GM21526 (cell line): ENCODE results near the gene IFNA2.
A peak's percentile ranks its signal among the peaks of the same experiment; 100 is the strongest.
"Not testable (repeated sequence)": the region's sequence is repeated elsewhere in the genome, so short reads cannot be mapped to it uniquely, and the experiment has no call there.

Source experiments
- ATAC-seq: cut with Tn5 transposase; IDR thresholded peaks from one replicate; pipeline ENCODE4 v1.9.1; 2021; ENCODE audit warnings: moderate library complexity; ENCODE audit not compliant: unreplicated experiment, low FRiP score

Gene IFNA2

DNA sequence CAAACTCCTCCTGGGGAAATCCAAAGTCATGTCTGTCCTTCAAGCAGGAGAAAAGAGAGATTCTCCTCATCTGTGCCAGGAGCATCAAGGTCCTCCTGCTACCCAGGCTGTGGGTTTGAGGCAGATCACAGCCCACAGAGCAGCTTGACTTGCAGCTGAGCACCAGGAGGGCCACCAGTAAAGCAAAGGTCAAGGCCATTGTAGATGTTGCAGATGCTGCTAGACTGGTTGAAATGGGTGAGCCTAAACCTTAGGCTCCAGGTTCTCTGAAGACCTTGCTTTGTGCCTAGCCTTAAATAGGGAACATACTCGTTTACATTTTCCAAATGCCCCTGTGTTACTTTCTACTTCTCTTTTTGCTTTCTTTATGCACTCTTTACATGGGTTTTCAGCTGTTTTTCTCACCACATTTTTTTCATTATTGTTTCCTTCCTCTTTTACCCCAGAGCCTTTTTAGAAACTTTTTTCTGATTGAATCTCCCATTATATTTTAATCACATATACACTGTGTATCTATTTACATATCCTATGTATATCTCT lies at the start of gene IFNA2:
TSS of gene IFNA2 (minus strand) at position 268 of the 540 bp plus-strand sequence. CDS start at position 199, 69 bp downstream.
- peak; percentile 29 for ATAC-seq

DNA sequence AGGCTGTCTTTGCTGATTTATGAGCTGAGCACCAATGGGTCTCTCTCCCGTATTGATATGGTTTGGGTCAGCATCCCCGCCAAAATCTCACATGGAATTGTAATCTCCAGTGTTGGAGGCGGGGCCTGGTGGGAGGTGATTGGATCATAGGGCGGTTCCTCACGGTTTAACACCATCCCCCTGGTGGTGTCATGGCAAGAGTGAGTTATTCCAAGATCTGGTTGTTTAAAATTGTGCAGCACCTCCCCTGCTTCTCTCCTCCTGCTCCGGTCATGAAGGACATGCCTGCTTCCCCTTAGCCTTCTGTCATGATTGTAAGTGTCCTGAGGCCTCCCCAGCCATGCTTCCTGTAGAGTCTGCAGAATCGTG lies 49.8 kb upstream of the IFNA2 start:
- not testable (repeated sequence) for ATAC-seq

DNA sequence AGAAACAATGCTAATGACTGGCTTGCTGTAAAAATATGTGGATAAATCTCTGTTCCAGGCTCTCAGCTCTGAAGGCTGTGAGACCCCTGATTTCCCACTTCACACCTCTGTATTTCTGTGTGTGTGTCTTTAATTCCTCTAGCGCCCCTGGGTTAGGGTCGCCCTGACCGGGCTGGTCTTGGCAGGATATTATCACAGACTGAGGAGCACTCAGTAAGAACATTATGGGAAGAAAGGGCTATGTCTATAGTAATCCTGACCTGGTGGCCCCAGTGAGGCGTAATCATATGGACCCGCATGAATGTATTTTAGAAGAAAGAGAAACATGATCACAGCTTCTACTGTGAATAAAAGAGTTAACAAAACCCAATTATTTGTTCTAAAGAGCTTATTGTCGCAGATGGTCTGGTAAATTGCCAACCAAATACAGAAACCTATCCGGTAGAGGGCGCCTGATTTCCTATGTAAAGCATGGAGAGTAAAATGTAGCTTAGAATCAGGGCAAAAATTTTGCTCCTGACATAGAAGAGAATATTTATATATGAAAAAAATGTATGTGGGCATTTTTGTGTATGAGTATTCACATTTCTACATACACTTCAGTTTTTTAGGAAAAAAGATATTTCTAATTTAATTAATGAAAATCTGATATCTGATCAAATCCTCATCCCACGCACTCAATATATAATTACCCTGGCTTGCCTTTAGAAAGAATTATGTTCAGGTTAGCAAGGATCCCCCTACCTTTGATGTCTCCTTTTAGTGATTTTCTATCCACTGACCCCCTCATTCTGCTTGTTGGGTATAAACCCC lies 49.2 kb upstream of the IFNA2 start:
- no peak for ATAC-seq

DNA sequence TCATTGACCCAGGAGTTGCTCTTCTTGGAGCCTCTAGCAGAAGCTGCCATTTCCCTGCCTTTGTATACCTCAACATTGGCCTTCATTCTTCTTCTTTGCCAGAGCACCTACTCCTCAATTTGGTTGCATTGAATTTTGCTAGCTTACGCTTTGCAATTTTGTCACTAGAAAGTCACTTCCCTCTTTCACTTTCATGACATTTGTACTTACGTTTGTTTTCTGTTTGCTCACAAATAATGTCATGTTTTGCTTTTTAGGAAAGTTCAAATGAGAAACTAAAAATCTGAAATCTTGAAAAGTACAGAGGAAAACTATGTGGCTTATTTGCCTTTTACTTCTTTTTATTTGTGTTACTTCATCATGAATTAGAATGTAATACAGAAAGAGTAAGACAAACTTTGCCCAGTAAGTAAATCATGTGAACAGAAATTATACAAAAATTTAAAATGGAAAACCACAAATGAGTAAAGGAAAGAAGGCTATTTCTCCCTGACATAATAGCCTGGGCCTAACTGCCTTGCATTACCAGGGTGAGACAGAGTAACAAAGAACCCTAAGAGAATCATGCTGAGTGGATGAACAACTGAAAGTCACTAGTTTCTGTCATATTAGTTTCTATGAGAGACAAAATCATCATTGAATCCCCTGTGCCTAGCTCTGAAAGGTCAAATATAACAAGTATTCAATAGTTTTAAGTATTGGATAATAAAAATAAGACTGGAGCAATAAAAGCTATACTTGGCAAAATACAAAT lies 47.7 kb upstream of the IFNA2 start:
- ATAC-seq = peak; percentile 68

DNA sequence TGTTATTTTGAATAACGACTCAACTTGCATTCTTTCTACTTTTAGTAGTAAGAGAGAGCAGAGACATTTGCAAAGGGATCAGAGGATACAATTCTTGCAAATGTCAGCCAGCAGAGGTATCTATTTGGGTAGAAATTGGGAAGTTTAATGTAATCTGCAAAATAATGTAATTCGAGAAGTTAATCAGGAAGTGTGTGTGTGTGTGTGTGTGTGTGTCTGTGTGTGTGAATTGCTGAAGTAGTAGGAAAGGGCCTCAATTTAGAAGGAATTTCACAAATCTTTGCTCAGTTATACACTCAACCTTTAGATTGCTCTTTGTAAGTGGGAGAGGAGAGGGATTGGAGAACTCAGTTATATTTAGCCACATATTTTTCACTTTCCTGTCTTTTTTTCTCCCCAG lies 44.0 kb upstream of the IFNA2 start:
- ATAC-seq = no peak

DNA sequence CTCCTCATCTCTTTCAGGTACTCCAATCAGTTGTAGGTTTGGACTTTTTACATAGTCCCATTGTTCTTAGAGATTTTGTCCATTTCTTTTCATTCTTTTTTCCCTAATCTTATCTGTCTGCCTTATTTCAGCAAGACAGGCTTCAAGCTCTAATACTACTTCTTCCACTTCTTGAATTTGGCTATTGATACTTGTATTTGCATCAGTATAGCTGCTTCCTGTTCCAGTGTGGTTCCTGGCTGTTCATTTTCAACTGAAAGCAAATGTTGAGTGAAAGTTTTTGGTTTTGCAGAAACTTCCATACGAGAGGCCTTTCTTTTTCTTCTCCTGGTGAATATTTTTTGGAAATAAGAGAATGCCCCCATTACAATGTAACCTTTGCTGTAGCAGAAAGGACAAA lies 43.0 kb upstream of the IFNA2 start:
- ATAC-seq = no peak

DNA sequence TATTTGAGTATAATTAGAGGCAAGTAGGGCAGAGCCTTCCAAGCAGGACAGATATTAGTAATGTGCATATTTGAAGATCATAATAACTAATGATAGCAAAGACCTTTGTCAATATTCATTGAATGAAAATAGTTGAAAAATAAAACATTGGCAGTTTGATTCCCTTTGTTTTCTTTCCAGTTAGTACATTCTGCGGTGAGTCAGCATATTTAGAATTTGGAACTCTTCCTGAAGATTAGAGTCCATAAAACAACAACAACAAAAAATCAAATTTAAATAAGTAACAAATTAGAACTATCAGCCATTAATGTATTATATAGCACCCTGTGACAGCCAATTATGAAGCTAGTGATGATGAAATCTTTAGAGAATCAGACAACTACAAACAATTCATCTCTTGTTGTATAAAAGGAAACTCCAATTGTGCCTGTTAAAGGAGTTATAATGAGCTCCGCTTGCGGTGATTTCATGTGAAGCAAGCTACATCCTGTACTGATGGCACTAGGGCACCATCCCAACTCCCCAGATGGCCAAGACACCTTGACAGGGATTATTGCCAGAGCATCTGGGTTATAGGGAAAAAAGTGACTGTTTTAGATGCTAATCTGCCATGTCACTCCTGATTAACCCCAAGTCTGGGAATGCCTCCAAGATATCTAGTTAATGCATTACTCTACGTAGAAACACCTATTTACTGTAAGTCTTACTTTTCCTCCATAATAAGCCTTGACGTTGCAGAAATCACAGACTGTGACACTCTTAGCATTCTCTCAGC lies 30.5 kb upstream of the IFNA2 start:
- ATAC-seq = no peak

DNA sequence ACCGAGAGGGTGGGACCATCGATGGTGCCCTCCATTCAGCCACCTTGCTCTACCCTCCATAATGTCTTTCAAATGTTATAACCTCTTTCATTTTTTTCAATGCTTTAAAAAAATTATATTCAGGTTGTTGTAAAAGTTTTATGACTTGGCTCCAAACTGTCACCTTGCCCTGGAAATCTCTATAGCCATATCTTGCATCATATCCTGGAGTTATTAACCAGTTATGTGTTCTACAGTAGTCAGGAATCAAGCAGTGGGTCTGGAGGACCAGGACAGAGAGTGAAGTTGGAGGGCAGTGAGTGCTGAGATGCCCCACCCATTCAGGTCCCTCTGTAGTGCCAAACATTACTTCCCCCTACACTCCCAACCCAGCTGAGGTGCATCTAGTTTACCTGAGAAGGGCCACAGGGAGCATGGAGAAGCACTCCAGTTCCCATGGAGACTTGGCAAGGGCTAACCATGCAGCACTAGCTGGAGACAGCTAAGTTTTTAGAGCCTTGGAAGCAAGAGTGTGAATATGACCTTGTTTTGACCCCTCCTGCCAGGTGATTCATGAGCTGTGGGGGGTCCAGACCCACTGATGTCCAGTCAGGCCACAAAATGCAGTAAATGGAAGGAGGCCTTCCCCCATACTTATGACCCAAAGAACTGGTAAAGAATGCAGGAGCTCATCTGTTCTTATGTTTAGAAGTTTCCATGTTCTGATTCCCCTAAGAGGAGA lies 29.2 kb upstream of the IFNA2 start:
- ATAC-seq = no peak

DNA sequence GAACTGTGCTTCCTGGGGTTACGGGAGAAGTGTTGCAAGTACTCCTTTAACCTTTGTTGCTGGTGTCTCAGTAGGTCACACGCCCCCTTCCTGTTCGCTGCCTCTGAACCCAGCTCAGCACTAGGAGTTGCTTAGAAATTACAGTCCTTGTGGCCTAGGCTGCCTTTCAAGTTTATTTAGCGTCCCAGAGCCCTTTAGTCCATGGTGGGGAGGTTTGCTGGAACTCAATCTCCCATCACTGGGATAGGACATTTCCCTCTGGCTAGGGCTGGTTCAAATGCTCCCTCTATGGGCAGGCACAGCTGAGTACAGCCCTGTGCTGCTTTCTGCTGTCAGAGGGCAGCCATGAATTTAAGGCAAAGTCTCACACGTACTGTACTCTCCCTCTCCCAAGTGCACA lies 28.4 kb upstream of the IFNA2 start:
- ATAC-seq = no peak

DNA sequence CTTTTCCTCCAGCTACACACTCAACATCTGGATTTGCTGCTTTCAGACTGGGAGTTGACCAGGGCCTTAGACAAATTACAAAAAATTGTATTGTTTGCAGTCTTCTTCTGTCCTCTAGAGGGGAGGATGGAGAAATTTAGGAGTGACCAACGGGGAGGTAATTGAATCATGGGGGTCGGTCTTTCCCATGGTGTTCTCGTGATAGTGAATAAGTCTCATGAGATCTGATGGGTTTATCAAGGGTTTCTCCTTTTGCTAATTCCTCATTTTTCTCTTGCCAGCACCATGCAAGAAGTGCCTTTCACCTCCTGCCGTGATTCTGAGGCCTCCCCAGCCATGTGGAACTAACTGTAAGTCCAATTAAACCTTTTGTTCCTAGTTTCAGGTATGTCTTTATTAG lies 28.0 kb upstream of the IFNA2 start:
- ATAC-seq = no peak

DNA sequence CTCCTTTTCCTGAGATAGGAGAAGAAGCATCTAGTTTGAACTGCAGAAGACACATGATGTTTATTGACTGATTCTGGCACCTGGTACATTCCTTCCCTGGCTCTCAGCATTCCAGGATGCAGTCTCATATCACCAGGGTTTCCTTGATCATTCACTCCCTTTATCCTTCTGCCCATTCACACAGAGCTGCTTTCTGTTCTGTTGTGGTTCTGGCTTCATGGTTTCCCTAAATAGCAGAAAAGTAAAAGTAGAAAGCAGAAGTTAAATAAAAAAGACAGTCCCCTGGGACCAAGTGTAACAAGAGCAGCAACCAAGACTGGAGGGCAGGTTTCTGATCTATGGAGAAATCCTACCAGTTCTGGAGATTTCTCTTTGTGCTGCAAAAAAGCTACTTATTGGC lies 26.9 kb upstream of the IFNA2 start:
- ATAC-seq = no peak

DNA sequence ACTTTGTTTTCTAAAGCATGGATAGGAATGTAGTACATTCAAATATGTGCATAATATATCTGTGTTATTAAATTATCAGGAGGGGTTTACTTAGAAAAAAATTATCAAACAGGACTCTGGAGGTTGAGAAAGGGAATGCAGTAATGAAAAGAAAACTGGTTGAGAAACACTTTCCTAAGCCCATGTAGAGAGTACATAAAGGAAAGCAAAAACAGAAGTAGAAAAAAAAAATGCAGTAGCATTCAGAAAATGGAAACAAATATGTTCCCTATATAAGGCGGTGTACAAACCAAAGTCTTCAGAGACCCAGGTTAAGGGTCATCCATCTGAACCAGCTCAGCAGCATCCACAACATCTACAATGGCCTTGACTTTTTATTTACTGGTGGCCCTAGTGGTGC lies 23.6 kb upstream of the IFNA2 start, which contains the start of gene IFNA8:
TSS of gene IFNA8 (plus strand) at position 301 of the 400 bp plus-strand sequence. CDS start at position 361, 60 bp downstream.
- ATAC-seq = no peak

DNA sequence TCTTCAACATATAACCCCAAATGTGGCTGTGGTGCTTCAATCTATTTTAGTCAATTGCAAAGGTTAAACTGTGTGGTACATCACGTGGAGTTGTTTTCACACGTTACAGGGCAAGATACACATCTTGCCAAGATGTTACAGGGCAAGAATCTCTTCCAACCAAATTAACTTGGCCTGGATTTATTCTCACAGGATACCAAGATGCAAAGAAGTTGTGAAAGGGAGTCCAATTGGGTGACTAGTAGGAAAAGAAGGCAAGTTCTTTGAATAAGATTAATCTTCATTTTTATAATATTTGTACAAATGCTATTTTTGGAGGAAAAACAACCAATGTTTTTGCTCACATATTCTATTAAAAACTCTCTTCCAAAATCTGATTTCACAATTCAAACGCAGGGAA lies 18.9 kb upstream of the IFNA2 start:
- ATAC-seq = no peak

DNA sequence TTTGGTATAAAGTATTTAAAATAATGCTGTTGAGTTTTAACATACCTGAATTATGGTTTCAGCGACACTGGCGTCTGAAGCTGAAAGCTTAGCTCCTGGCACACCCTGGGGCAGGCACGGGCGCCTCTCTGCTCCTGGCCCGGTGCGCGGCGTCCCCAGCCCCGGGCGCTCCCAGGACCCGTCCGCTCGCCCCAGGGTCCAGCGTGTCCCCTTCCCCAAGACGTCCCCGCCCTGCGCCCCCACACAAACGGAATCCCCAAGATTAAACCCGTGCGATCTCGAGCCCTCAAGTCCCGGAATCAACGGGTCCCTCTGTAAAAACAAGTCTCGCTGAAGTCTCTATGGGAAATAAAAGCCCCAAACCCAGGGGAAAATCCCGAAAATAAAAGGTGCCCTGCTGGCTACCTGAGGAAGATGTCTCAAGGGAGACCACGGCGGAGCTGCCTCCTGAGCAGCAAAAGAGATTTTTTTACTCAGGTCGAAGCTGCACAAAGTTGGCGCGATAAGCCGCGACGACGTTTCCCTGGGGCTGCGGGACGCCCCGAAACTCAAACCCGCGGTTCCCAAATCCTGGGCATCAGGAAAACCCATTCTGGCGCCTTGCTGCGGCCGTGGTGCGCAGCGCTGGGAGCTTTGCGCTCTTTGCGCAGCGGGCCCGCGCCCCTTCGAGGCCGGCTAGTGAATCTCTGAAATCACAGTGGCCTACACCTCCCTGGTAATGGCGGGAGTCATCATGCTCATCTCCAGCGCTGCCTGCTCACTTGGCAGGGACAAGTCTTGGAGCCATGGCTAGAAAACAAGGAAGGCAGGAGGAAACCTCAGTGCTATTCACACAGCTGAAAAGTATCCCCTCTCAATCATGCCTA lies 17.4 kb upstream of the IFNA2 start:
- ATAC-seq = no peak

DNA sequence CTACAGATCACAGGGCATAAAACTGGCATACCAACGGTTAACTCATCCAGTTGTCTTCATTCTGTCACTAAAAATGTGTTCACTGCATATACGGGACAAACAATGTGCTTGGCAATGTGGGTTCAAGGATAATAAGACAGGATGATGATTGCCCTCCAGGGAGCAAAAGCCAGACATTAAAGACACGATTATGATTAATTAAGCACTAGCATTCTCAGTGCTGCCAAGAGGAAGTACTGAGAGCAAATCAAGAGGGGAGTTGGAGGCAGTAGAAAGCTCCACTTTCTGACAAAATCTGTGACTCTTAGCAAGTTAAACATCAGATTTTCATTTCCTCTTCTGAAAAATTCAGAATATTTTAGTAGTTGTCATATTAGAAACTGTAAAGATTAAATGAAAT lies 14.8 kb upstream of the IFNA2 start:
- no peak for ATAC-seq

DNA sequence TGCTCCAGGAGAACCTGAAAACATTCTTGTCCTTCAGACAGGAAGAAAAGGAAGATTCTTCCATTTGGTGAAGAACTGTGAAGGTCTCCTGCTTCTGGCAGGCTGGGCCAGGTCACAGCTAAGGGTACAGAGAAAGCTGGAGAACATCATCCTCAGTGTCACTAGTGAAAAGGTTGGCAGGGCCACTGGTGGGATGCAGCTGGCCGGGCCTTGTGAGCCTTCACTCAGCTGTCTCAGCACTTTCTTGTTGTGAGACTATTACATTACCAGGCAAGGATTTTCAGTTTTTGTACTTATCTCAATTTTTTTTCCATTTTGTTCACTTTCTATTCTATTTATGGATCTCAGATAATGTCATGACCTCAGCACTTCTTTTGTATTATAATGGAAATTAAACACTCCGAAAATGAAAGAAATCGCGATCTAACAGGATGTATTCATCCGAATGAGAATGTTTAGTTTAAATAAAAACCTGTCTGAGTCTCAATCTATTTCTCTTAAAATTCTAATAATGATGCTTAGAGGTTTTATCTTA lies 13.8 kb upstream of the IFNA2 start:
- no peak for ATAC-seq

DNA sequence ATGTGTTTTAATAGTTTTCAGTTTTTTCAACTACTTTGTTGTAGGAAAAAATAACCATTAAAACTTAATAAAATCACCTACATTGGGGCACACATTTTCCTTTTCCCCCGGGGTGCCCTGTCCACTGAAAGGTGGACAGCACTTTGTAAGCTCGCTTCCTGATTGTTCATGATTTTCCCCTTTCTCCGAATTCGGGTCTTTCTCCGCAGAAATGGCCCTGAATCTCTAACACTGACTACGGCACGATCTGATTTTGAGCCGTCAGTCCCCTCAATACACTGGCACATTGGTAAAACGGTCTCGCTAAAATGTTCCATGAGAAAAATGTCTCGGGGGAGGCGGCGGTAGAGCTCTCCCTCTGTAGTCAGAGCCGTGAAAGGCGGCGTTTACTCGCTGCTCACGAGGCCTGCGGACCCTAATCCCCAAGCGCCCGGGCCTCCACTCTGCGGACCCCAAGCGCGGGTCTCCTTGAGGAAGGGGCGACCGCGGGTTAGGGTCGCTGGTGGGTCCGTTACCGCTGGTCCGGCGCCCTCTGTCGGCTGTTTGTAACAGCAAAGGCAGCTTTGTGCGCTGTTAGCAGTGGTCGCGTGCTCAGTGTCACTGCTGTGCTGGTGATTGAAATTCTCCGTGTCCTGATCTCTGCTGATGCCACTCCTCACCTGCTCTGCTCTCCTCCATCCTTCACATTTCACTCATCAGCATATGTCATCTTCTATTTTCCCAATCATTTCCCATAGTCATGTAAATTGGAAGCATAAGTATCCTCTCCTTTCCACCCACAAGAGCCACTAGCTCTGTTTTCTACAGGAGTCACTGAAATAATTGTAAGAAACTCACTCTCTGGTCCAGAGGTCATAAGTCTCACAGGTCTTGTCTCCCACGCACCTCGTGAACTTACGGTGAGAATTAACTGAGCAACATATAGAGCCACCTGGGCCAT lies 10.8 kb upstream of the IFNA2 start:
- peak; percentile 71 for ATAC-seq

DNA sequence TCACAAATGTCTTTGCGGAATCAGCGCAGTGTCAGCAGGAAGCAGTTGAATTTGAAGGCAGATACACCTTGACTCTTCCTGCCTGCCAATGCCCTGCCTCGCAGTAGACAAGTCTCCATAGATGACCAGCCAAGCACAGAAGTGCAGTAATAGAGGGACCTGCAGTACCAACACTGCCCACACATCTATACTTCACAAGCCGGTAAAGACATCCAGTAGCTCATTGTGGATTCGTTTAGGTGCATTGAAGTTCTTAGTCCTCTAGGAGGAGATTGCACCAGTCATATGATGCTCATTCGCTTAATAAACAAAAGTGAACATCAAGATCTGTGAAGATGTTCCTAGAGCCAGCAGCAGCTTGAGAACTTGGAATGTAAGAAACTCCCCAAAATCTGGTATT lies 7.1 kb upstream of the IFNA2 start:
- ATAC-seq = peak; percentile 70
